IPS-18a (cell line): Measurements from ENCODE around the gene METTL25B.

Experiments used
- H3K27ac ChIP-seq: one replicate; pipeline ENCODE4 v1.5.1; 2013; ENCODE audit warnings: low read length
- H3K27me3 ChIP-seq: one replicate; pipeline ENCODE4 v1.6.1; 2013; ENCODE audit warnings: mild to moderate bottlenecking, low read length; ENCODE audit not compliant: control insufficient read depth, insufficient read depth
- H3K36me3 ChIP-seq: one replicate; pipeline ENCODE4 v1.6.1; 2013; ENCODE audit warnings: low read depth, low read length; ENCODE audit not compliant: control insufficient read depth
- H3K4me1 ChIP-seq: one replicate; pipeline ENCODE4 v1.6.1; 2013; ENCODE audit warnings: low read depth, low read length; ENCODE audit not compliant: control insufficient read depth
- H3K4me3 ChIP-seq: one replicate; pipeline ENCODE4 v1.5.1; 2013; ENCODE audit warnings: low read length
- H3K9ac ChIP-seq: one replicate; pipeline ENCODE4 v1.6.1; 2013; ENCODE audit warnings: mild to moderate bottlenecking, low read length, moderate library complexity
- H3K9me3 ChIP-seq: one replicate; pipeline ENCODE4 v1.6.1; 2013; ENCODE audit warnings: low read depth, low read length; ENCODE audit not compliant: control insufficient read depth

METTL25B gene

GRCh38 chr1:156704166-156704711 is 24.0 kb upstream of the METTL25B start:
- peaks cover 12% of the 10 kb centered on the region for H3K36me3 ChIP-seq
- peaks cover 42% of the 10 kb centered on the region for H3K4me1 ChIP-seq
- H3K27ac ChIP-seq = no peak overlapping the region
- H3K27me3 ChIP-seq = peaks cover 27% of the 10 kb centered on the region
- peak overlapping the region; percentile 60 for H3K9ac ChIP-seq
- H3K9me3 ChIP-seq = no peaks in the 10 kb centered on the region
- peak overlapping the region; percentile 71 for H3K4me3 ChIP-seq

GRCh38 chr1:156704930-156705320 is 23.3 kb upstream of the METTL25B start:
- peaks cover 27% of the 10 kb centered on the region for H3K27me3 ChIP-seq

GRCh38 chr1:156705321-156705917 is 22.9 kb upstream of the METTL25B start, which contains the start of gene CRABP2:
CRABP2 (minus strand) TSS chr1:156705583; CDS start chr1:156705446, 137 bp downstream.
- Histone ChIP-seq H3K27me3 (peaks cover 27% of the 10 kb centered on the region), H3K36me3 (peaks cover 6% of the 10 kb centered on the region), H3K9ac (peak within 1 kb of the TSS; percentile 75), H3K4me3 (peak within 1 kb of the TSS; percentile 71), H3K27ac (no peak within 1 kb of the TSS), H3K9me3 (no peaks in the 10 kb centered on the region), H3K4me1 (peaks cover 53% of the 10 kb centered on the region)

More at GRCh38 chr1:156704930-156705320, 23.3 kb upstream of the METTL25B start:
- Histone ChIP-seq H3K9me3 (no peaks in the 10 kb centered on the region), H3K4me1 (peaks cover 49% of the 10 kb centered on the region), H3K27ac (no peak overlapping the region), H3K4me3 (peak overlapping the region; percentile 71), H3K9ac (peak overlapping the region; percentile 60), H3K36me3 (peaks cover 11% of the 10 kb centered on the region)

GRCh38 chr1:156705918-156706656 is 22.2 kb upstream of the METTL25B start:
- no peaks in the 10 kb centered on the region for H3K36me3 ChIP-seq
- H3K9ac ChIP-seq = peak overlapping the region; percentile 75
- H3K27me3 ChIP-seq = peaks cover 27% of the 10 kb centered on the region
- H3K9me3 ChIP-seq = no peaks in the 10 kb centered on the region
- peaks cover 59% of the 10 kb centered on the region for H3K4me1 ChIP-seq
- H3K27ac ChIP-seq = no peak overlapping the region
- peak overlapping the region; percentile 71 for H3K4me3 ChIP-seq

GRCh38 chr1:156706657-156707416 is 21.4 kb upstream of the METTL25B start:
- peaks cover 66% of the 10 kb centered on the region for H3K4me1 ChIP-seq
- H3K27ac ChIP-seq = peak overlapping the region; percentile 78
- no peaks in the 10 kb centered on the region for H3K36me3 ChIP-seq
- H3K27me3 ChIP-seq = peaks cover 27% of the 10 kb centered on the region
- peak overlapping the region; percentile 75 for H3K9ac ChIP-seq
- no peaks in the 10 kb centered on the region for H3K9me3 ChIP-seq
- peak overlapping the region; percentile 71 for H3K4me3 ChIP-seq

- Histone ChIP-seq H3K36me3 (no peaks in the 10 kb centered on the region), H3K9ac (peak overlapping the region; percentile 75), H3K27ac (peak overlapping the region; percentile 88), H3K4me3 (peak overlapping the region; percentile 71), H3K4me1 (peaks cover 66% of the 10 kb centered on the region), H3K9me3 (no peaks in the 10 kb centered on the region), H3K27me3 (peaks cover 27% of the 10 kb centered on the region)
These were observed 20.7 kb upstream of the METTL25B start for GRCh38 chr1:156707417-156708217.

DNA sequence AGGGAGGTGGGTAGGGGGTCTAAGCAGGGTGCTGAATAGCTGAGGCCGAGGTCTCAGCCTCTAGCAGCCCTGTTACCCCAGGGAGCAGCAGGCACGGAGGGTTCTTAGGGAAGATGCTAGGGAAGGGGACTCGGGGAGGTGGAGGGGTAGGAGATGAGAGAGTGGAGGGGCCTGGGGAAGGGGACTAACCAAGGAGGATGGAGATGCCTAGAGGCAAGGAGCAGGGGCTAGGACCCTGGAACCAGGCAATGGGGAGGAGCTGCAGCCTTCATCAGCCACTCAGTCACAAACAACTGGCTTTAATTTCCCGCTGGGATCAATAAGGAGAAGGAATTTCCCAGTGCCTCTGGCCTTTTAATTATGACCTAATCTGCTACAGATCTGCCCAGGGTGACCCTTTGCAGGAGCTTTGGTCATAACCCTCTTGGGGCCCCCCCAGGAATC is 20.0 kb upstream of the METTL25B start:
- Histone ChIP-seq H3K27ac (peak overlapping the region; percentile 88), H3K4me1 (peaks cover 62% of the 10 kb centered on the region), H3K36me3 (no peaks in the 10 kb centered on the region), H3K4me3 (peak overlapping the region; percentile 71), H3K9ac (peak overlapping the region; percentile 75), H3K9me3 (no peaks in the 10 kb centered on the region), H3K27me3 (peaks cover 21% of the 10 kb centered on the region)

- Histone ChIP-seq H3K27ac (no peak overlapping the region), H3K4me1 (peaks cover 54% of the 10 kb centered on the region), H3K9ac (no peak overlapping the region), H3K4me3 (peak overlapping the region; percentile 71), H3K27me3 (peaks cover 13% of the 10 kb centered on the region), H3K36me3 (no peaks in the 10 kb centered on the region), H3K9me3 (no peaks in the 10 kb centered on the region)
These were observed 19.2 kb upstream of the METTL25B start for GRCh38 chr1:156709031-156709430.

GRCh38 chr1:156709757-156710489 is 18.3 kb upstream of the METTL25B start:
- H3K36me3 ChIP-seq = no peaks in the 10 kb centered on the region
- no peaks in the 10 kb centered on the region for H3K9me3 ChIP-seq
- no peak overlapping the region for H3K4me3 ChIP-seq
- no peak overlapping the region for H3K27ac ChIP-seq
- peaks cover 48% of the 10 kb centered on the region for H3K4me1 ChIP-seq
- H3K9ac ChIP-seq = no peak overlapping the region
- H3K27me3 ChIP-seq = peaks cover 4% of the 10 kb centered on the region

DNA sequence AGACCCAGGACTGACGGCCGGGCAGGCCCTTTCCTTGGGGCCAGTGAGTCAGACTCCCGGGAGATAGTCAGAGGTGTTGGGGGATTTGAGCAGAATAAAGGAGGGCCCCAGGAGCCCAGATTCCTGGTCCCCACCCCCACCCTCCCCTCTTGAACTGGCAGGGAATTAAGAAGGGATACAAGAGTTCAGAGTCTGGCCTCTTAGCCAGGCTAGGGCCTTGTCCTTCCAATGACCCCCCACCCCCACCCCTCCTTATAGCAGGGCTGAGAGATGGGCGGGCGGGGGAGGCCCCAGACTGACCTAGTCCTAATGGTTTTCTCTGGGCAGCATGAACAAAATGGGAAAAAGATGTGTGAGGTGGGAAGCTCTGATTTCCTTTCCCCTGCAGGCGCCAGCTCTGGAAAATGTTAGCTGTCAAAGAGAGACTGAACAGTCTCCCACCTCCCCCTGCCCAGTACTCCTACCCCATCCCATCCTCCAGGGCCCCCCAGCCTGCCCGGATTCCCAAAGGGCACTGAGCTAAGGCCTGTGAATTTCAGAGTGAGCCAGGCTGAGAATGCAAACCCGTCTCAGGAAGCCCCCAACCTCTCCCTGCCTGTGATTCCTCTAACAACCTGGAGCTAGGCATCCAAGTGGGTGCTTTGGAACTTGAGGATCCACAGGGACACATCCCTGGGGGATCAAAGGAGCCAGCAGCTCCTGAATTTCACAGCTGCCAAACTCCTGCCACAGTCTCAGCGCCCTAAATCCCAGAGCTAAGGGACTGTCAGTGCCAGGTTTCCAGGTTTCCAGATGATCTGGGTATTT is 17.1 kb upstream of the METTL25B start:
- no peaks in the 10 kb centered on the region for H3K36me3 ChIP-seq
- no peak overlapping the region for H3K27ac ChIP-seq

More for the DNA sequence above, 17.1 kb upstream of the METTL25B start:
- no peaks in the 10 kb centered on the region for H3K27me3 ChIP-seq
- H3K4me3 ChIP-seq = no peak overlapping the region
- no peaks in the 10 kb centered on the region for H3K9me3 ChIP-seq
- H3K9ac ChIP-seq = no peak overlapping the region
- H3K4me1 ChIP-seq = peaks cover 48% of the 10 kb centered on the region
